ENCODE data around the gene RPS27. TPM values are rescaled to one million over a fixed set of nuclear protein-coding genes. Genes with fewer than 3 reads are reported as not detected.

The RPS27 gene
- total and polyA plus RNA-seq, 4 donors = 452 to 3,145 (median 1,349) TPM

GRCh38 chr1:153956997-153957715 is 33.4 kb upstream of the RPS27 start:
- no peak for DNase-seq (ENCODE audit: low spot score)
- Histone ChIP-seq H3K9ac (ENCODE audit: low read depth in 1 of 2, low read length in 2 of 2) (peak overlapping the region; percentile 73 to 89), H3K27me3 (ENCODE audit: control insufficient read depth in 4 of 4, insufficient read depth in 4 of 4, low read length in 3 of 4) (no peaks in the 10 kb centered on the region), H3K27ac (ENCODE audit: low read depth in 1 of 2, low read length in 2 of 2) (peak overlapping the region; percentile 91 to 94), H3K9me3 (ENCODE audit: control insufficient read depth in 4 of 4, low read length in 3 of 4) (no peaks in the 10 kb centered on the region), H3K4me1 (ENCODE audit: control insufficient read depth in 4 of 4, insufficient read depth in 4 of 4, low read length in 3 of 4) (peaks cover 11 to 62% (median 50%) of the 10 kb centered on the region in 4 donors), H3K4me3 (ENCODE audit: low read depth in 1 of 3, low read length in 3 of 3) (peak overlapping the region; percentile 68 to 99 (median 89)), H3K36me3 (ENCODE audit: control insufficient read depth in 4 of 4, insufficient read depth in 3 of 4, low read depth in 1 of 4, low read length in 3 of 4) (peaks cover 0 to 12% (median 6%) of the 10 kb centered on the region in 4 donors)
- TF ChIP-seq CTCF (IDR thresholded peaks at IDR 0.05; ENCODE audit: low read depth, low read length, missing input control) (no peak), HNF4G (IDR thresholded peaks at IDR 0.05) (no peak), TAF1 (conservative IDR thresholded peaks at IDR 0.05) (no peak)
- WGBS = 34% methylated on average over 6 of the region's 6 CpGs

GRCh38 chr1:153957744-153958110 is 32.8 kb upstream of the RPS27 start:
- Histone ChIP-seq H3K27me3 (ENCODE audit: control insufficient read depth in 4 of 4, insufficient read depth in 4 of 4, low read length in 3 of 4) (no peaks in the 10 kb centered on the region), H3K4me1 (ENCODE audit: control insufficient read depth in 4 of 4, insufficient read depth in 4 of 4, low read length in 3 of 4) (peaks cover 15 to 68% (median 55%) of the 10 kb centered on the region in 4 donors), H3K9ac (ENCODE audit: low read depth in 1 of 2, low read length in 2 of 2) (peak overlapping the region; percentile 73 to 89), H3K27ac (ENCODE audit: low read depth in 1 of 2, low read length in 2 of 2) (peak overlapping the region; percentile 91 to 94), H3K9me3 (ENCODE audit: control insufficient read depth in 4 of 4, low read length in 3 of 4) (no peaks in the 10 kb centered on the region), H3K36me3 (ENCODE audit: control insufficient read depth in 4 of 4, insufficient read depth in 3 of 4, low read depth in 1 of 4, low read length in 3 of 4) (peaks cover 0 to 8% (median 1%) of the 10 kb centered on the region in 4 donors), H3K4me3 (ENCODE audit: low read depth in 1 of 3, low read length in 3 of 3) (peak overlapping the region; percentile 68 to 99 (median 89))
- WGBS = under 1% methylated on average over 13 of the region's 13 CpGs
- no peak for TF ChIP-seq ZBTB33 (IDR thresholded peaks at IDR 0.05)
- TF ChIP-seq CTCF (IDR thresholded peaks at IDR 0.05; ENCODE audit: low read depth, low read length, missing input control) = no peak
- no peak for TF ChIP-seq FOXA2 (IDR thresholded peaks at IDR 0.05)
- TF ChIP-seq FOXA1 (IDR thresholded peaks at IDR 0.05) = no peak
- TF ChIP-seq GABPA (IDR thresholded peaks at IDR 0.05 in 1 of 2, conservative IDR thresholded peaks at IDR 0.05 in 1 of 2) = no peak
- TF ChIP-seq HNF4A (conservative IDR thresholded peaks at IDR 0.05) = no peak
- TF ChIP-seq TAF1 (conservative IDR thresholded peaks at IDR 0.05) = no peak
- TF ChIP-seq RXRA (IDR thresholded peaks at IDR 0.05) = no peak
- TF ChIP-seq MAX (IDR thresholded peaks at IDR 0.05) = no peak
- DNase-seq (ENCODE audit: low spot score) = no peak

Measured in liver (tissue), 9 donors.